Pancreas (tissue), 10 donors: Measurements from ENCODE around the gene PGAP6. TPM values are rescaled to one million over a fixed set of nuclear protein-coding genes. Genes with fewer than 3 reads are reported as not detected.
A peak's percentile ranks its signal among the peaks of the same experiment; 100 is the strongest.

ENCODE experiments used
- ATAC-seq, 4 donors: fragments of 200-7000 bp; cut with Tn5 transposase; one replicate each; pipeline versions ENCODE4 v1.8.0 to v1.9.1; 2020; ENCODE audit warnings: mild to moderate bottlenecking in 4 of 4, moderate library complexity in 4 of 4
- DNase-seq, 6 donors: peaks; one replicate each; pipeline ENCODE4 v3.0.0-alpha.2; 2020
- FAIRE-seq: peaks from 2 replicates; lab custom pipeline; 2012; peaks lifted over from hg19 to GRCh38; lab: Jason Lieb, UNC
- H3K27ac ChIP-seq, 4 donors: fragments of 200-600 bp; sonication (generic); 1 replicate in 3 of 4; 2 replicates in 1 of 4; pipeline versions ENCODE4 v1.5.0 to v1.8.0; 2020
- H3K27me3 ChIP-seq, 4 donors: fragments of 200-600 bp; one replicate each; pipeline ENCODE4 v1.8.0; 2021
- H3K36me3 ChIP-seq, 3 donors: fragments of 200-600 bp; sonication (generic) in 1 of 3; one replicate each; pipeline versions ENCODE4 v1.5.0 to v1.8.0; 2020 to 2021
- H3K4me1 ChIP-seq, 3 donors: fragments of 200-600 bp; one replicate each; pipeline ENCODE4 v1.8.0; 2021
- H3K4me3 ChIP-seq, 4 donors: fragments of 200-600 bp; sonication (generic) in 2 of 4; one replicate each; pipeline versions ENCODE4 v1.5.0 to v1.8.0; 2020 to 2021
- H3K9me3 ChIP-seq, 4 donors: fragments of 200-600 bp; one replicate each; pipeline ENCODE4 v1.8.0; 2021
- WGBS, 2 donors: extraction: QIAGEN DNeasy Blood & Tissue Kit; methylation state at CpG; one replicate each; pipeline ENCODE4 v1.1.7; 2013; 5-methylcytosine and 5-hydroxymethylcytosine counted together
- intact Hi-C, 3 donors: fragments of 100-400 bp; cut with DNase I; formaldehyde crosslinking; loops; one replicate each; pipeline versions ENCODE4 v1.11.1 to v1.14.2; 2022
- polyA plus RNA-seq, 2 donors: library from polyadenylated mRNA; stranded (reverse); fragments of 200-250 nt; gene quantifications; one replicate each; pipeline ENCODE4 v1.2.3, GENCODE V29; 2013
- total RNA-seq, 6 donors: library from RNA; stranded (reverse); fragmentation: NEBNext Ultra II Directional in 4 of 6; extraction: Animal tissue kit (Norgen Biotek cat#: 25700) in 4 of 6; gene quantifications; one replicate each; pipeline versions ENCODE4 v1.2.1 to v1.2.4, GENCODE V29; 2021 to 2023
- TF ChIP-seq, protein P1 (sequence below), 4 donors: fragments of 200-600 bp; sonication (generic) in 3 of 4; IDR thresholded peaks; one replicate each; pipeline versions ENCODE4 v1.5.0 to v1.8.0; 2021; ENCODE audit warnings: antibody characterized with exemption in 4 of 4
- donor health status: healthy with polysubstance abuse.
- donor health status: DM: no; HTN: no; CAD: no; lungs with moderate emphysema.
- donor health status: DM: no; HTN: no; CAD: no.
- donor health status: control.
- donor health status: control.
- donor health status: Bipolar disorder and iron deficiency.
- donor health status: DM: yes; HTN: yes; CAD: no.
- donor health status: DM: no; HTN: no; CAD: no.
- donor health status: DM: no; HTN: no; CAD: no.
- donor health status: DM: yes; HTN: yes; CAD: no.

The PGAP6 gene
- total and polyA plus RNA-seq, 8 donors: 53.1 to 88.5 (median 61.5) TPM

- FAIRE-seq: peak; percentile 92
- ATAC-seq: peak; percentile 92 to 95 (median 94)
- intact Hi-C loops: no loop called here
- DNase-seq: peak; percentile 91 to 97 (median 92)
- Histone ChIP-seq H3K36me3 (peaks cover 5 to 21% (median 8%) of the 10 kb centered on the region in 3 donors), H3K4me3 (peak within 1 kb of the TSS in 3 of 4 donors; percentile 8 to 46 (median 27)), H3K4me1 (peaks cover 0 to 11% (median 6%) of the 10 kb centered on the region in 3 donors), H3K27ac (peak within 1 kb of the TSS in 3 of 4 donors; percentile 22 to 44 (median 30)), H3K9me3 (no peaks in the 10 kb centered on the region), H3K27me3 (no peaks in the 10 kb centered on the region)
- WGBS, 2 donors: 0% methylated on average over 23 to 29 of the region's 30 CpGs
- TF ChIP-seq, protein P1, sequence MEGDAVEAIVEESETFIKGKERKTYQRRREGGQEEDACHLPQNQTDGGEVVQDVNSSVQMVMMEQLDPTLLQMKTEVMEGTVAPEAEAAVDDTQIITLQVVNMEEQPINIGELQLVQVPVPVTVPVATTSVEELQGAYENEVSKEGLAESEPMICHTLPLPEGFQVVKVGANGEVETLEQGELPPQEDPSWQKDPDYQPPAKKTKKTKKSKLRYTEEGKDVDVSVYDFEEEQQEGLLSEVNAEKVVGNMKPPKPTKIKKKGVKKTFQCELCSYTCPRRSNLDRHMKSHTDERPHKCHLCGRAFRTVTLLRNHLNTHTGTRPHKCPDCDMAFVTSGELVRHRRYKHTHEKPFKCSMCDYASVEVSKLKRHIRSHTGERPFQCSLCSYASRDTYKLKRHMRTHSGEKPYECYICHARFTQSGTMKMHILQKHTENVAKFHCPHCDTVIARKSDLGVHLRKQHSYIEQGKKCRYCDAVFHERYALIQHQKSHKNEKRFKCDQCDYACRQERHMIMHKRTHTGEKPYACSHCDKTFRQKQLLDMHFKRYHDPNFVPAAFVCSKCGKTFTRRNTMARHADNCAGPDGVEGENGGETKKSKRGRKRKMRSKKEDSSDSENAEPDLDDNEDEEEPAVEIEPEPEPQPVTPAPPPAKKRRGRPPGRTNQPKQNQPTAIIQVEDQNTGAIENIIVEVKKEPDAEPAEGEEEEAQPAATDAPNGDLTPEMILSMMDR (IDR thresholded peaks at IDR 0.05): no peak
Measured at GRCh38 chr16:370443-370842, 11.3 kb downstream of the PGAP6 start, which contains the start of gene MRPL28. TSS of gene MRPL28 (minus strand) at chr16:370538. CDS start at chr16:370218, 320 bp downstream.

- WGBS, 2 donors: 14 to 15% methylated on average over 40 to 44 of the region's 44 CpGs
- Histone ChIP-seq H3K4me3 (peak overlapping the region in 3 of 4 donors; percentile 8 to 46 (median 27)), H3K4me1 (peaks cover 0 to 11% (median 6%) of the 10 kb centered on the region in 3 donors), H3K27ac (no peak overlapping the region), H3K36me3 (peaks cover 5 to 17% (median 8%) of the 10 kb centered on the region in 3 donors), H3K9me3 (no peaks in the 10 kb centered on the region), H3K27me3 (no peaks in the 10 kb centered on the region)
- TF ChIP-seq, protein P1 (IDR thresholded peaks at IDR 0.05): no peak
- intact Hi-C loops: no loop called here
- FAIRE-seq (no peak), ATAC-seq (peak; percentile 28 to 66 (median 57)), DNase-seq (peak in 4 of 6 donors; percentile 35 to 84 (median 62))
Measured at GRCh38 chr16:369866-370436, 11.8 kb downstream of the PGAP6 start.

- TF ChIP-seq, protein P1 (IDR thresholded peaks at IDR 0.05): no peak
- ATAC-seq (no peak), DNase-seq (peak in 3 of 6 donors; percentile 22 to 78 (median 41)), FAIRE-seq (no peak)
- 80 to 82% methylated on average over 20 of the region's 20 CpGs for WGBS, 2 donors
- intact Hi-C loops: no loop called here
- H3K9me3 ChIP-seq: no peaks in the 10 kb centered on the region
- peaks cover 3 to 11% (median 8%) of the 10 kb centered on the region in 3 donors for H3K36me3 ChIP-seq
- peak overlapping the region in 1 of 4 donors; percentile 46 for H3K4me3 ChIP-seq
- no peak overlapping the region for H3K27ac ChIP-seq
- no peaks in the 10 kb centered on the region for H3K27me3 ChIP-seq
- H3K4me1 ChIP-seq: peaks cover 0 to 11% (median 6%) of the 10 kb centered on the region in 3 donors
Measured at GRCh38 chr16:369275-369865, 12.4 kb downstream of the PGAP6 start.

- WGBS, 2 donors: 93 to 94% methylated on average over 26 to 29 of the region's 29 CpGs
- FAIRE-seq (no peak), ATAC-seq (no peak), DNase-seq (peak in 3 of 6 donors; percentile 19 to 71 (median 36))
- Histone ChIP-seq H3K4me3 (no peak overlapping the region), H3K4me1 (peaks cover 0 to 11% (median 6%) of the 10 kb centered on the region in 3 donors), H3K27me3 (no peaks in the 10 kb centered on the region), H3K27ac (no peak overlapping the region), H3K36me3 (peaks cover 3 to 8% (median 4%) of the 10 kb centered on the region in 3 donors), H3K9me3 (no peaks in the 10 kb centered on the region)
- TF ChIP-seq, protein P1 (IDR thresholded peaks at IDR 0.05): no peak
- intact Hi-C loops: no loop called here
Measured at GRCh38 chr16:368388-369158, 13.2 kb downstream of the PGAP6 start.
